Thyroid gland (tissue), 4 donors: ENCODE data around the gene PIK3CD. TPM values are rescaled to one million over a fixed set of nuclear protein-coding genes. Genes with fewer than 3 reads are reported as not detected.

Source experiments
- DNase-seq, 2 donors: peaks; one replicate each; pipeline ENCODE4 v3.0.0-alpha.2; 2019
- H3K27ac ChIP-seq, 3 donors: fragments of 200-600 bp; sonication (generic); 1 replicate in 2 of 3; 2 replicates in 1 of 3; pipeline ENCODE4 v1.5.1; 2016 to 2019; ENCODE audit warnings: mild to moderate bottlenecking in 1 of 3, moderate library complexity in 1 of 3
- H3K27me3 ChIP-seq: fragments of 200-600 bp; sonication (generic); one replicate; pipeline ENCODE4 v1.5.1; 2019
- H3K36me3 ChIP-seq, 2 donors: fragments of 200-600 bp; sonication (generic); one replicate each; pipeline ENCODE4 v1.5.1; 2016 to 2019
- H3K4me1 ChIP-seq, 2 donors: fragments of 200-600 bp; sonication (generic); one replicate each; pipeline ENCODE4 v1.5.1; 2017 to 2019
- H3K4me3 ChIP-seq, 3 donors: fragments of 200-600 bp; sonication (generic); replicated peaks in 1 of 3; 1 replicate in 2 of 3; 2 replicates in 1 of 3; pipeline ENCODE4 v1.5.1; 2016; ENCODE audit warnings: mild to moderate bottlenecking in 1 of 3
- H3K9me3 ChIP-seq: fragments of 200-600 bp; sonication (generic); one replicate; pipeline ENCODE4 v1.5.1; 2017
- CTCF ChIP-seq, 6 experiments: fragments of 200-600 bp in 3 of 6; fragments of 450-650 bp in 3 of 6; sonication (generic) in 3 of 6; IDR thresholded peaks; one replicate each; pipeline ENCODE4 v1.5.1; 2016 to 2019; ENCODE audit warnings: antibody characterized with exemption in 6 of 6, mild to moderate bottlenecking in 2 of 6, inconsistent platforms in 1 of 6, moderate library complexity in 1 of 6
- POLR2A ChIP-seq, 2 donors: fragments of 450-650 bp; IDR thresholded peaks; one replicate each; pipeline ENCODE4 v1.6.1; 2017; ENCODE audit warnings: antibody characterized with exemption in 2 of 2, mild to moderate bottlenecking in 2 of 2, moderate library complexity in 1 of 2
- WGBS, 2 donors: methylation state at CpG; one replicate each; pipeline ENCODE4 v1.1.5; 2017; 5-methylcytosine and 5-hydroxymethylcytosine counted together
- intact Hi-C: fragments of 100-400 bp; cut with DNase I; formaldehyde crosslinking; loops from one replicate; pipeline ENCODE4 v1.15.1; 2023
- total RNA-seq, 4 donors: library from RNA; depleted of rRNA; stranded (reverse); fragments of >200 nt; gene quantifications; one replicate each; pipeline ENCODE4 v1.2.3, GENCODE V29; 2016

PIK3CD gene
- total RNA-seq, 4 donors from 2014 or later, result 5.9 to 9.5 (median 7.7) TPM

- Histone ChIP-seq H3K27me3 (no peaks in the 10 kb centered on the region), H3K9me3 (no peaks in the 10 kb centered on the region), H3K4me3 (no peak overlapping the region), H3K36me3 (no peaks in the 10 kb centered on the region), H3K27ac (no peak overlapping the region), H3K4me1 (peaks cover 13 to 22% of the 10 kb centered on the region in 2 donors)
- 95 to 100% methylated on average over 1 of the region's 1 CpG for WGBS, 2 donors
- TF ChIP-seq CTCF (IDR thresholded peaks at IDR 0.05), result no peak
- TF ChIP-seq POLR2A (IDR thresholded peaks at IDR 0.05), result no peak
- intact Hi-C loops, result no loop called here
- no peak for DNase-seq
Observed at GRCh38 chr1:9684801-9685200, 33.3 kb downstream of the PIK3CD start.

GRCh38 chr1:9687120-9687873 is 35.8 kb downstream of the PIK3CD start:
- peak overlapping the region in 2 of 3 donors; percentile 58 to 75 for H3K4me3 ChIP-seq
- TF ChIP-seq POLR2A (IDR thresholded peaks at IDR 0.05) (no peak), CTCF (IDR thresholded peaks at IDR 0.05) (peak in 3 of 6 experiments; percentile 6 to 26 (median 17))
- intact Hi-C loops, result no loop called here
- H3K4me1 ChIP-seq, result peaks cover 13 to 33% of the 10 kb centered on the region in 2 donors
- H3K9me3 ChIP-seq, result no peaks in the 10 kb centered on the region
- no peaks in the 10 kb centered on the region for H3K36me3 ChIP-seq
- peak overlapping the region in 1 of 3 donors; percentile 67 for H3K27ac ChIP-seq
- no peaks in the 10 kb centered on the region for H3K27me3 ChIP-seq
- 0 to 3% methylated on average over 10 to 27 of the region's 42 CpGs for WGBS, 2 donors
- peak; percentile 68 to 70 for DNase-seq

GRCh38 chr1:9687874-9688582 is 36.5 kb downstream of the PIK3CD start:
- H3K4me1 ChIP-seq, result peaks cover 13 to 33% of the 10 kb centered on the region in 2 donors
- no peaks in the 10 kb centered on the region for H3K36me3 ChIP-seq
- intact Hi-C loops, result no loop called here
- DNase-seq, result peak; percentile 43 to 47
- H3K27me3 ChIP-seq, result no peaks in the 10 kb centered on the region
- peak overlapping the region in 2 of 3 donors; percentile 58 to 75 for H3K4me3 ChIP-seq
- no peaks in the 10 kb centered on the region for H3K9me3 ChIP-seq
- H3K27ac ChIP-seq, result peak overlapping the region in 1 of 3 donors; percentile 67
- WGBS, 2 donors, result 5 to 11% methylated on average over 23 of the region's 34 CpGs
- TF ChIP-seq POLR2A (IDR thresholded peaks at IDR 0.05) (no peak), CTCF (IDR thresholded peaks at IDR 0.05) (no peak)

- no peak for DNase-seq
- no peaks in the 10 kb centered on the region for H3K36me3 ChIP-seq
- H3K4me1 ChIP-seq, result peaks cover 13 to 33% of the 10 kb centered on the region in 2 donors
- TF ChIP-seq CTCF (IDR thresholded peaks at IDR 0.05), result no peak
- no peak for TF ChIP-seq POLR2A (IDR thresholded peaks at IDR 0.05)
- no peaks in the 10 kb centered on the region for H3K9me3 ChIP-seq
- no peaks in the 10 kb centered on the region for H3K27me3 ChIP-seq
- peak overlapping the region in 2 of 3 donors; percentile 68 to 84 for H3K4me3 ChIP-seq
- WGBS, 2 donors, result 34 to 41% methylated on average over 14 of the region's 14 CpGs
- intact Hi-C loops, result no loop called here
- peak overlapping the region in 1 of 3 donors; percentile 52 for H3K27ac ChIP-seq
Observed at GRCh38 chr1:9688599-9688998, 37.1 kb downstream of the PIK3CD start.
